Measurements from ENCODE around the gene PIK3AP1. TPM values are rescaled to one million over a fixed set of nuclear protein-coding genes. Genes with fewer than 3 reads are reported as not detected.
"Not testable (repeated sequence)": the region's sequence is repeated elsewhere in the genome, so short reads cannot be mapped to it uniquely, and the experiment has no call there.

Gene PIK3AP1
- total RNA-seq, 1 experiment from 2014 or later: 131 TPM

- peak overlapping the region; percentile 91 for H3K9ac ChIP-seq (ENCODE audit: low read length)
- H3K4me1 ChIP-seq (ENCODE audit: low read length): peaks cover 88% of the 10 kb centered on the region
- peak overlapping the region; percentile 87 for H3K4me2 ChIP-seq (ENCODE audit: low read depth, low read length, poor library complexity, severe bottlenecking)
- peaks cover 73% of the 10 kb centered on the region for H3K79me2 ChIP-seq (ENCODE audit: low read length)
- no peaks in the 10 kb centered on the region for H3K27me3 ChIP-seq (ENCODE audit: low read length)
- no peak overlapping the region for H2AFZ ChIP-seq (ENCODE audit: low read length)
- no peaks in the 10 kb centered on the region for H3K9me2 ChIP-seq (replicated peaks; ENCODE audit: insufficient read depth, low read length)
- H3K27ac ChIP-seq (ENCODE audit: low read length): peak overlapping the region; percentile 100
- H3K36me3 ChIP-seq (ENCODE audit: insufficient read depth, low read length): no peaks in the 10 kb centered on the region; the same call in none of the 2 replicates
- DNase-seq: peak; percentile 60
- H3K9me3 ChIP-seq (ENCODE audit: low read length): no peaks in the 10 kb centered on the region
- peak overlapping the region; percentile 72 for H3K4me3 ChIP-seq (ENCODE audit: low read length)
- no peaks in the 10 kb centered on the region; the same call in 1 of the 2 replicates for H4K20me1 ChIP-seq (ENCODE audit: insufficient read depth, low read depth, low read length)
Measured at GRCh38 chr10:96699613-96700012, 20.7 kb downstream of the PIK3AP1 start.

- H3K4me3 ChIP-seq (ENCODE audit: low read length): peak overlapping the region; percentile 44
- not testable (repeated sequence) for H3K36me3 ChIP-seq (ENCODE audit: insufficient read depth, low read length); H4K20me1 ChIP-seq (ENCODE audit: insufficient read depth, low read depth, low read length); DNase-seq; H2AFZ ChIP-seq (ENCODE audit: low read length); H3K9me3 ChIP-seq (ENCODE audit: low read length); H3K9me2 ChIP-seq (replicated peaks; ENCODE audit: insufficient read depth, low read length); H3K27me3 ChIP-seq (ENCODE audit: low read length)
- H3K4me2 ChIP-seq (ENCODE audit: low read depth, low read length, poor library complexity, severe bottlenecking): peak overlapping the region; percentile 87
- peaks cover 88% of the 10 kb centered on the region for H3K4me1 ChIP-seq (ENCODE audit: low read length)
- H3K9ac ChIP-seq (ENCODE audit: low read length): peak overlapping the region; percentile 53
- H3K27ac ChIP-seq (ENCODE audit: low read length): peak overlapping the region; percentile 100
- peaks cover 84% of the 10 kb centered on the region for H3K79me2 ChIP-seq (ENCODE audit: low read length)
Measured at GRCh38 chr10:96698305-96698704, 22.0 kb downstream of the PIK3AP1 start.

GRCh38 chr10:96697438-96697837 lies 22.9 kb downstream of the PIK3AP1 start:
- Histone ChIP-seq H4K20me1 (ENCODE audit: insufficient read depth, low read depth, low read length) (peaks cover 4% of the 10 kb centered on the region; the same call in 1 of the 2 replicates), H3K9ac (ENCODE audit: low read length) (peak overlapping the region; percentile 53; the same call in 1 of the 2 replicates), H3K4me2 (ENCODE audit: low read depth, low read length, poor library complexity, severe bottlenecking) (peak overlapping the region; percentile 87), H3K9me2 (replicated peaks; ENCODE audit: insufficient read depth, low read length) (no peaks in the 10 kb centered on the region), H2AFZ (ENCODE audit: low read length) (no peak overlapping the region), H3K36me3 (ENCODE audit: insufficient read depth, low read length) (peaks cover 10% of the 10 kb centered on the region), H3K79me2 (ENCODE audit: low read length) (peaks cover 87% of the 10 kb centered on the region), H3K9me3 (ENCODE audit: low read length) (no peaks in the 10 kb centered on the region), H3K4me3 (ENCODE audit: low read length) (peak overlapping the region; percentile 44), H3K4me1 (ENCODE audit: low read length) (peaks cover 86% of the 10 kb centered on the region), H3K27me3 (ENCODE audit: low read length) (no peaks in the 10 kb centered on the region), H3K27ac (ENCODE audit: low read length) (peak overlapping the region; percentile 100)
- DNase-seq: no peak

- H3K4me3 ChIP-seq (ENCODE audit: low read length): peak overlapping the region; percentile 44; the same call in 1 of the 2 replicates
- H4K20me1 ChIP-seq (ENCODE audit: insufficient read depth, low read depth, low read length): peaks cover 4% of the 10 kb centered on the region; the same call in 1 of the 2 replicates
- H3K9ac ChIP-seq (ENCODE audit: low read length): peak overlapping the region; percentile 53
- H2AFZ ChIP-seq (ENCODE audit: low read length): no peak overlapping the region
- no peaks in the 10 kb centered on the region for H3K9me3 ChIP-seq (ENCODE audit: low read length)
- no peaks in the 10 kb centered on the region for H3K9me2 ChIP-seq (replicated peaks; ENCODE audit: insufficient read depth, low read length)
- peaks cover 82% of the 10 kb centered on the region for H3K4me1 ChIP-seq (ENCODE audit: low read length)
- no peak for DNase-seq
- H3K27ac ChIP-seq (ENCODE audit: low read length): peak overlapping the region; percentile 100
- H3K79me2 ChIP-seq (ENCODE audit: low read length): peaks cover 92% of the 10 kb centered on the region
- no peaks in the 10 kb centered on the region for H3K27me3 ChIP-seq (ENCODE audit: low read length)
- peaks cover 11% of the 10 kb centered on the region for H3K36me3 ChIP-seq (ENCODE audit: insufficient read depth, low read length)
- peak overlapping the region; percentile 87 for H3K4me2 ChIP-seq (ENCODE audit: low read depth, low read length, poor library complexity, severe bottlenecking)
Measured at GRCh38 chr10:96696845-96697425, 23.4 kb downstream of the PIK3AP1 start.

- H3K79me2 ChIP-seq (ENCODE audit: low read length): peaks cover 95% of the 10 kb centered on the region
- peaks cover 82% of the 10 kb centered on the region for H3K4me1 ChIP-seq (ENCODE audit: low read length)
- peak overlapping the region; percentile 53 for H3K9ac ChIP-seq (ENCODE audit: low read length)
- H3K36me3 ChIP-seq (ENCODE audit: insufficient read depth, low read length): peaks cover 14% of the 10 kb centered on the region
- H3K4me2 ChIP-seq (ENCODE audit: low read depth, low read length, poor library complexity, severe bottlenecking): peak overlapping the region; percentile 87
- no peaks in the 10 kb centered on the region for H3K9me3 ChIP-seq (ENCODE audit: low read length)
- no peaks in the 10 kb centered on the region for H3K27me3 ChIP-seq (ENCODE audit: low read length)
- DNase-seq: no peak
- H2AFZ ChIP-seq (ENCODE audit: low read length): no peak overlapping the region
- peak overlapping the region; percentile 100 for H3K27ac ChIP-seq (ENCODE audit: low read length)
- H4K20me1 ChIP-seq (ENCODE audit: insufficient read depth, low read depth, low read length): peaks cover 10% of the 10 kb centered on the region; the same call in 1 of the 2 replicates
- H3K9me2 ChIP-seq (replicated peaks; ENCODE audit: insufficient read depth, low read length): no peaks in the 10 kb centered on the region
- H3K4me3 ChIP-seq (ENCODE audit: low read length): peak overlapping the region; percentile 35
Measured at GRCh38 chr10:96695975-96696634, 24.2 kb downstream of the PIK3AP1 start.

GRCh38 chr10:96695366-96695765 lies 24.9 kb downstream of the PIK3AP1 start:
- peak; percentile 54 for DNase-seq
- peaks cover 82% of the 10 kb centered on the region for H3K4me1 ChIP-seq (ENCODE audit: low read length)
- H3K9me3 ChIP-seq (ENCODE audit: low read length): no peaks in the 10 kb centered on the region
- H3K9me2 ChIP-seq (replicated peaks; ENCODE audit: insufficient read depth, low read length): no peaks in the 10 kb centered on the region
- H3K36me3 ChIP-seq (ENCODE audit: insufficient read depth, low read length): peaks cover 14% of the 10 kb centered on the region
- peak overlapping the region; percentile 87 for H3K4me2 ChIP-seq (ENCODE audit: low read depth, low read length, poor library complexity, severe bottlenecking)
- no peak overlapping the region for H2AFZ ChIP-seq (ENCODE audit: low read length)
- H4K20me1 ChIP-seq (ENCODE audit: insufficient read depth, low read depth, low read length): peaks cover 18% of the 10 kb centered on the region; the same call in 1 of the 2 replicates
- no peaks in the 10 kb centered on the region for H3K27me3 ChIP-seq (ENCODE audit: low read length)
- peak overlapping the region; percentile 53 for H3K9ac ChIP-seq (ENCODE audit: low read length)
- H3K4me3 ChIP-seq (ENCODE audit: low read length): peak overlapping the region; percentile 35; the same call in 1 of the 2 replicates
- peaks cover 99% of the 10 kb centered on the region for H3K79me2 ChIP-seq (ENCODE audit: low read length)
- H3K27ac ChIP-seq (ENCODE audit: low read length): peak overlapping the region; percentile 100

- Histone ChIP-seq H3K9me3 (ENCODE audit: low read length) (no peaks in the 10 kb centered on the region), H3K4me3 (ENCODE audit: low read length) (no peak overlapping the region), H4K20me1 (ENCODE audit: insufficient read depth, low read depth, low read length) (peaks cover 21% of the 10 kb centered on the region; the same call in 1 of the 2 replicates), H2AFZ (ENCODE audit: low read length) (no peak overlapping the region), H3K27me3 (ENCODE audit: low read length) (no peaks in the 10 kb centered on the region), H3K27ac (ENCODE audit: low read length) (peak overlapping the region; percentile 100), H3K36me3 (ENCODE audit: insufficient read depth, low read length) (peaks cover 14% of the 10 kb centered on the region), H3K9ac (ENCODE audit: low read length) (no peak overlapping the region), H3K4me2 (ENCODE audit: low read depth, low read length, poor library complexity, severe bottlenecking) (no peak overlapping the region), H3K4me1 (ENCODE audit: low read length) (peaks cover 77% of the 10 kb centered on the region), H3K79me2 (ENCODE audit: low read length) (peaks cover 98% of the 10 kb centered on the region), H3K9me2 (replicated peaks; ENCODE audit: insufficient read depth, low read length) (no peaks in the 10 kb centered on the region)
- DNase-seq: no peak
Measured at GRCh38 chr10:96693431-96693830, 26.9 kb downstream of the PIK3AP1 start.

- Histone ChIP-seq H3K9me3 (ENCODE audit: low read length) (no peaks in the 10 kb centered on the region), H3K79me2 (ENCODE audit: low read length) (peaks cover 97% of the 10 kb centered on the region), H3K36me3 (ENCODE audit: insufficient read depth, low read length) (peaks cover 14% of the 10 kb centered on the region), H3K27ac (ENCODE audit: low read length) (peak overlapping the region; percentile 100; the same call in 1 of the 2 replicates), H3K4me2 (ENCODE audit: low read depth, low read length, poor library complexity, severe bottlenecking) (no peak overlapping the region), H3K27me3 (ENCODE audit: low read length) (no peaks in the 10 kb centered on the region), H3K9ac (ENCODE audit: low read length) (no peak overlapping the region), H2AFZ (ENCODE audit: low read length) (no peak overlapping the region), H3K4me1 (ENCODE audit: low read length) (peaks cover 73% of the 10 kb centered on the region), H3K9me2 (replicated peaks; ENCODE audit: insufficient read depth, low read length) (no peaks in the 10 kb centered on the region), H4K20me1 (ENCODE audit: insufficient read depth, low read depth, low read length) (peaks cover 25% of the 10 kb centered on the region; the same call in 1 of the 2 replicates), H3K4me3 (ENCODE audit: low read length) (no peak overlapping the region)
- DNase-seq: no peak
Measured at GRCh38 chr10:96692427-96692826, 27.9 kb downstream of the PIK3AP1 start.
